ENCODE data around the gene RIGI. TPM values are rescaled to one million over a fixed set of nuclear protein-coding genes. Genes with fewer than 3 reads are reported as not detected.

Gene RIGI
- total and polyA plus RNA-seq, 9 of the 15 experiments (the other 6 are each of a cell fraction or from before 2014, with no cell fraction given) = 0.27 to 1.1 (median 0.54) TPM

- BruUV-seq (replicated peaks) = no TSS peak
- TF ChIP-seq BCL6 (CRISPR knock-in tag; IDR thresholded peaks at IDR 0.05) = no peak
- no peak for TF ChIP-seq OTX1 (CRISPR knock-in tag; IDR thresholded peaks at IDR 0.05)
- TF ChIP-seq CCAR2 (IDR thresholded peaks at IDR 0.05; ENCODE audit: low read depth, low read length) = no peak
- no peak for TF ChIP-seq ARID2 (IDR thresholded peaks at IDR 0.05)
- TF ChIP-seq RFX1 (IDR thresholded peaks at IDR 0.05) = no peak
- TF ChIP-seq POU5F1 (IDR thresholded peaks at IDR 0.05; ENCODE audit: borderline replicate concordance, low read depth, low read length, partially characterized antibody) = no peak
- no peak for TF ChIP-seq EHMT2 (IDR thresholded peaks at IDR 0.05)
- TF ChIP-seq ESRRA (IDR thresholded peaks at IDR 0.05; ENCODE audit: borderline replicate concordance, low read depth) = no peak; the same call in 1 of the 2 replicates
- peak; percentile 23; the same call in 1 of the 2 replicates for TF ChIP-seq EGR1 (conservative IDR thresholded peaks at IDR 0.05)
- TF ChIP-seq ZNF507 (tag; conservative IDR thresholded peaks at IDR 0.05) = no peak
- no peak for TF ChIP-seq GTF2E2 (tag; IDR thresholded peaks at IDR 0.05)
- no peak for TF ChIP-seq ZNF518B (CRISPR knock-in tag; IDR thresholded peaks at IDR 0.05)
- peak; percentile 86 for TF ChIP-seq CHD2 (IDR thresholded peaks at IDR 0.05; ENCODE audit: low read depth, low read length)
- TF ChIP-seq ZNF444 (CRISPR knock-in tag; IDR thresholded peaks at IDR 0.05) = no peak
- TF ChIP-seq NRF1 (conservative IDR thresholded peaks at IDR 0.05 in 1 of 2, IDR thresholded peaks at IDR 0.05 in 1 of 2) = peak; percentile 95 to 96
- TF ChIP-seq POLR2G (IDR thresholded peaks at IDR 0.05; ENCODE audit: low read depth, low read length) = peak; percentile 70
- no peak for TF ChIP-seq TFAP4 (CRISPR knock-in tag; IDR thresholded peaks at IDR 0.05; ENCODE audit: borderline replicate concordance)
- 0 out of 2 replicates have a peak, but pooled peaks have one; percentile 4 for TF ChIP-seq MYC (IDR thresholded peaks at IDR 0.05; ENCODE audit: low read depth, low read length)
- no peak for TF ChIP-seq MYC (CRISPR knock-in tag; IDR thresholded peaks at IDR 0.05; ENCODE audit: borderline replicate concordance, low read depth)
Measured at GRCh38 chr9:32550562-32551275, 24.7 kb upstream of the RIGI start.

More at GRCh38 chr9:32550562-32551275, 24.7 kb upstream of the RIGI start:
- H2AFZ ChIP-seq (ENCODE audit: low read depth, low read length) = peak overlapping the region; percentile 84
- ChIA-PET POLR2A (interaction anchor here (0.6 to 1.0 kb wide), 5 partner anchors 8 to 48 kb away, joined by 3 to 5 read pairs (median 3); no protein-coding TSS in a partner anchor), CTCF (ENCODE audit: low intra/inter-chr PET ratio) (no interaction called here)
- peak overlapping the region; percentile 97 for H3K27ac ChIP-seq (ENCODE audit: extremely low read depth, low read depth, low read length)
- no peaks in the 10 kb centered on the region for H3K9me3 ChIP-seq (replicated peaks; ENCODE audit: control insufficient read depth, insufficient read depth, low read depth, low read length)
- DNase-seq (ENCODE audit: extremely low read depth in 1 of 4, low spot score in 3 of 4) (peak; percentile 86 to 93 (median 88)), FAIRE-seq (no peak), ATAC-seq (peak; percentile 78)
- H3K27me3 ChIP-seq (ENCODE audit: control insufficient read depth in 2 of 2, insufficient read depth in 2 of 2, low read length in 2 of 2) = no peaks in the 10 kb centered on the region
- in situ Hi-C loops (cut with MboI) = loop anchor here (25.0 kb wide), 1 partner anchor 687 kb away; the partner anchor contains the start of gene SPINK4
- peak overlapping the region; percentile 86 to 95 for H3K9ac ChIP-seq (ENCODE audit: insufficient read depth in 1 of 2, low read depth in 2 of 2, low read length in 2 of 2)
- H3K4me1 ChIP-seq (replicated peaks in 1 of 2; ENCODE audit: control insufficient read depth in 2 of 2, insufficient read depth in 2 of 2, low read length in 2 of 2) = peaks cover 13 to 14% of the 10 kb centered on the region in 2 experiments; a peak in 4 of 5 replicates
- H3K79me2 ChIP-seq (ENCODE audit: control insufficient read depth, insufficient read depth, low read length) = peaks cover 85% of the 10 kb centered on the region
- H4K20me1 ChIP-seq (replicated peaks; ENCODE audit: control insufficient read depth, insufficient read depth, low read length) = peaks cover 8% of the 10 kb centered on the region; the same call in 1 of the 2 replicates
- WGBS (ENCODE audit: insufficient coverage, low coverage, missing lambda C conversion rate) = under 1% methylated on average over 50 of the region's 75 CpGs
- peaks cover 16% of the 10 kb centered on the region; the same call in 2 of the 3 replicates for H3K36me3 ChIP-seq (ENCODE audit: control insufficient read depth, insufficient read depth, low read length)
- intact Hi-C loops (cut with micrococcal nuclease) = no loop called here
- H3K9me1 ChIP-seq (ENCODE audit: control insufficient read depth, insufficient read depth, low read length) = no peaks in the 10 kb centered on the region
- H3K4me2 ChIP-seq (ENCODE audit: insufficient read depth, low read length) = peak overlapping the region; percentile 96
- H3K4me3 ChIP-seq = peak overlapping the region; percentile 73
